ENCODE results near the gene SNX11.

The SNX11 gene

GRCh38 chr17:48134912-48135480 lies 27.4 kb downstream of the SNX11 start:
- no peak for DNase-seq

GRCh38 chr17:48137656-48138055 lies 30.1 kb downstream of the SNX11 start:
- no peak for DNase-seq

GRCh38 chr17:48139944-48140343 lies 32.4 kb downstream of the SNX11 start:
- peak; percentile 79 for DNase-seq

DNA sequence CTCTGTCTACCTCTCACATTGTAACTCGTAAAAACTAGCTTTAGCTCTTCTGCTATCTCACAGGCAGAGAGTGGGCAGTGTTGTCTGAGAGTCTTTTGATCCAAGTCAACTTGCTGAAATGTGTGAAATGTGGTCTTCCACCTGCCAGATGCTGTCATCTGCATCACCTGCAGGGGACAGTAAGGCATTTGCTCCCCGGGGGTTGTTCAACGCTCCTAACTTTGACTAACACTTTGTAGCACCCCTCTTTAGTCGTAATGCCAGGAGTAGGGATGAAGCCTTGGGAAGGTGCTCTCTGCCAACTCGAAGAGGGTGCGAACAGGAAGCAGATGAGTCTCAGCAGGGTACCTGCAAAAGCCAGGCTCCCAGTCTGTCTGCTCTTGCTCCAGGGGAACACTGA lies 36.1 kb downstream of the SNX11 start:
- no peak for DNase-seq

GRCh38 chr17:48144231-48144630 lies 36.7 kb downstream of the SNX11 start:
- DNase-seq = no peak

DNA sequence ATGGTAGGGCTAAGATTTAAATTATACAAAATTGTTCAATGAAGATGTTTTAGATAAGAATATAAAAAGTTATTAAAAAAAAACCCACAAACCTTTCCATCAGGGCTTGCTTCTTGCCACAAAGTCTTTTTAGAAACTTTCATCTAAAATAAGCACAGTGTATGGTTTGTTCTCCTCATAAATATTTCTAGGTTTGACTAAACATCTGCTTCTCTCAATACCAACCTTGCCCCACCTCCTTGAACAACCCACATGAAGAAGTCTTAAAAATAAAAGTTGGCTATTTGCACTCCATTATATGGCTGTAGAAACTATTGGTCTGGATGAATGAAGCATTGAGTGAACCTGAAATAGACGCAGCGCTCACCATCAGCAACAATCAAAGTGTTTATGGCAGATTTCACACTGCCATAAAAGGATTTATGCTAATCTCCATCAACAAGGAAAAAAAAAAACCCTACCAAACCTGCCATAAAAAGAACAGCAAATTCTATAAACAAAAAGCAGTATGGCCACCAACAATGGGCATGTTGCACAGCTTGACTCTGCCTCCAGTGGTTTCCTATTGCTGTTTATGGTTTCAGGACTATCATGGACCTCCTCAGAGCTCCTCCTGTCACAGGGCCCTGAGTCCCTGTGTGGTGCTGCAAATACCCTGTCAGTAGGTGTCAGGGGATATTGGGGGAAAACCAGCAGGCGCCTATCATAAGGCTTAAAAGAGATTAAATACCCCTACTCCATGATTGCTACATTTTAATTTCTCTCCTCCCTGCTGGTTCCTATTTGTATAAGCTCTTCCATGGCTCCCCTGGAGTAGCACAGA lies 37.6 kb downstream of the SNX11 start:
- DNase-seq = no peak

DNA sequence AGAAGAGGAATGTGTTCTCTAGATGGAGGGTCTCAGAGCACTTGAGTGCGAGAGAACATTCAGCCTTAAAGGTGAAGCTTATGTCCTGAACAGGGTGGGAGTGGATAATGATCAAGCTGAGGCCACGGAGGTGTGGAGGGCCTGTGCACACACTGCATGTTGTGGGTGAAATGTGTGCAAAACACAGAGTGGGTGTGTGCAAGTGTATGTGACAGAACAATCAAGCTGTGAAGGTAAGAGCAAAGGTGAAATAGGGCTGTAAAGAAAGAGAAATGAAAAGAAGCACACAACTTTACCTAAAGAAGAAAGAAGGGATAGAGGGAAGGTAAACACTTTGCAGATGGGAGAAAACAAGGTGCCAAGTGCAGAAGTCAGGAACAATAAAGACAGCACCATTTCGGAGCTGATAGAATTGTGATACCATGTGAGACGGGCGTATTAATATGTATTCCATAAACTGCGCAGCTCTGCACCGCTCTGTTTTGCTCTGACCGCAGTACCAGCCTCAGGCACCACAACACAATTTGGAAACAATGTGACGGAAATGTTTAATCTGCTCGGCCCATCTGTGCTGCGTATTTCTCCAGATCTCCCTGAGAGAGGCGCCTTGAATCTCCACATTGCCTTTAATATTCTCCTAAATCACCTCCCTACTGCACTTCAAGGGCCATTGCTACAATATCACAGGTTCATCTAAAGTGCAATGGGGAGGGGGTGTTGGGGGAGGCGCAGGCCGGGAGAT lies 40.6 kb downstream of the SNX11 start:
- DNase-seq = no peak

DNA sequence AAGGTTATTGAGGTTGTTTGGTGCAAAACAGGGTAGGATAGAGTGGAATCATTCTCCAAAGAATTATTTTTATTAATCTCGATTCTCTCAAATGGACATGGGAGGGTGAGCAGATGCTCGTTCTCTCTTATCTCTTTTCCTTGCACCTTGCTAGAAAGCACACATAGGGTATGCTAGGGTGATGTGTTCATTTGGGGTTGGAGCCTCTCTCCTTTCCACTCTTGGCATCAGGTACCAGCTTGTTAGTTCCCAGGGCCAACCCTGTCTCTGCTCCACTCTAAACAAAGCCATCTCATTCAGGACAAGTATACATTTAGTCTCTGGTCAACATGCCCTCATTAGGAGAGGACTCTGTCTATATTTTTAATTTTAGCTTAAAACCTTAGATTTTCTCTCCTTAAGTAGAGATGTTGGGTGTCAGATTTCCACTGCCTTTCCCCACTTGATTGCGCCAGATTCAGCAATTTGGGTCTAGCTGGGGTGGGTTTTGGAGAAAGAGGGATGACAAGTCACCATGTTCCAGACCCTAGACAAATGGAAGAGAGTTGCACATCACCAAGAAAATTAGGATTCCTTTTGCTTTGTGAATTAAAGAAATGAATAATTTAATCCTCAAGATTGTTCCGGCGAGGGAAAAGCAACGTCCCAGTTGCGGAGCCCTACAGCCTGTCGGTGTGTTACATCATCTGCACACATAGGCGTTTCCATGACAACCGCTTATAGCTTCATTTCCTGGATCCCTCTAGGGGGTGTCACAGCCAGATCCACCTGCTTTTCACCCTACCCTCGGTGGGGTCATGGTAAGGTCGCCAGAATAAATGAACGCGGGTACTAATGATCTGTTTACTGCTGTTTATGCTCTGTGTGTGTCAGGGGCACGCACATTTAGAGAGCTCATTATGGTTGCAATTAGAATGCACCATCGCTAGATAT lies 41.6 kb downstream of the SNX11 start:
- DNase-seq = no peak

- no peak for DNase-seq
Observed at GRCh38 chr17:48149787-48150463, 42.4 kb downstream of the SNX11 start.

- DNase-seq = no peak
Observed at GRCh38 chr17:48150597-48151001, 43.0 kb downstream of the SNX11 start.

GRCh38 chr17:48151220-48151619 lies 43.7 kb downstream of the SNX11 start:
- no peak for DNase-seq

DNA sequence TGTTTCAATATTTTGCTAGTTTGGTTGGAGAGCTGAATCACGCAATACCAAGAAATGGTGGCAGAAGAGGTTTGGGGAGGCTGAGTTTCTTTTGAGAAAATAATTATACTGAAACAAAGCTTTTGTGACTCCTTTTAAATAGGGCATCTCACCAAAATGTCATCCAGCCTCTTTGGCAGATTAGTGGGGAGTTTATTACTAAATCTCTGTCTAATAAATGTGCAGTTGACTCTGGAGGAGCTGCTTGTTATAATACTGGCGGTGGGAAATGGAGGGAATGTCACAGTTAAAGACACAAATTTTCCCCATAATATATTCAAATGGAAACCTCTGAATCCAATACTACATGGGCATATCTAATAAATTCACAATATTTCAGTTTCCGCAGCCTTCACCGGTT lies 44.7 kb downstream of the SNX11 start:
- DNase-seq = no peak

GRCh38 chr17:48153691-48154358 lies 46.3 kb downstream of the SNX11 start:
- peak; percentile 30 for DNase-seq

- no peak for DNase-seq
Observed at GRCh38 chr17:48155889-48156611, 48.5 kb downstream of the SNX11 start.

- no peak for DNase-seq
Observed at GRCh38 chr17:48159232-48159631, 51.7 kb downstream of the SNX11 start.

GRCh38 chr17:48160177-48161081 lies 52.9 kb downstream of the SNX11 start:
- DNase-seq = no peak

- no peak for DNase-seq
Observed at GRCh38 chr17:48161127-48161905, 53.8 kb downstream of the SNX11 start.

- no peak for DNase-seq
Observed at GRCh38 chr17:48162306-48162934, 54.9 kb downstream of the SNX11 start.
